ENCODE data around the gene ATP2B3.

- TF ChIP-seq EZH2 (IDR thresholded peaks at IDR 0.05), result no peak
- TF ChIP-seq POLR2AphosphoS5 (IDR thresholded peaks at IDR 0.05; ENCODE audit: borderline replicate concordance, low read depth, low read length), result no peak
Measured at GRCh38 chrX:153533091-153533490, 15.6 kb downstream of the ATP2B3 start.

Data from SK-N-MC (cell line).